A549 (cell line): ENCODE results near the gene RGS17. TPM values are rescaled to one million over a fixed set of nuclear protein-coding genes. Genes with fewer than 3 reads are reported as not detected.

ENCODE experiments used
- ATAC-seq, 2 experiments: fragments of 200-7000 bp in 1 of 2; fragments of >200 bp in 1 of 2; cut with Nextera tagmentation in 1 of 2; cut with Tn5 transposase in 1 of 2; 3 replicates each; pipeline versions ENCODE4 v1.8.0 to v1.9.1; 2018 to 2020; ENCODE audit warnings: mild to moderate bottlenecking in 1 of 2, moderate library complexity in 1 of 2
- CTCF ChIA-PET: fragments of 300-600 bp; sonication (Branson Sonifier 250); formaldehyde crosslinking; extraction: SDS; loops from one replicate; lab custom pipeline; 2021; ENCODE audit warnings: antibody characterized with exemption, inconsistent platforms; lab: Yijun Ruan, JAX
- POLR2A ChIA-PET: fragments of 350-600 bp; formaldehyde crosslinking; extraction: SDS; loops from one replicate; lab custom pipeline; 2021; ENCODE audit warnings: antibody characterized with exemption, inconsistent platforms; lab: Yijun Ruan, JAX
- DNase-seq, 2 experiments: peaks; one replicate each; pipeline versions ENCODE4 v3.0.0 to v3.0.0-alpha.2; 2011 to 2016; ENCODE audit warnings: low read depth in 1 of 2, low spot score in 1 of 2
- FAIRE-seq: peaks from 2 replicates; lab custom pipeline; 2011; peaks lifted over from hg19 to GRCh38; lab: Jason Lieb, UNC
- H3K27ac ChIP-seq, 2 experiments: fragments of >200 bp; sonication (Bioruptor Twin); formaldehyde crosslinking; 3 replicates each; pipeline ENCODE4 v1.5.1; 2016 to 2017
- H3K4me1 ChIP-seq: fragments of >200 bp; sonication (Bioruptor Twin); formaldehyde crosslinking; 3 replicates; pipeline ENCODE4 v1.6.1; 2016
- H3K4me2 ChIP-seq: fragments of >200 bp; sonication (Bioruptor Twin); formaldehyde crosslinking; 3 replicates; pipeline ENCODE4 v1.6.1; 2016
- H3K4me3 ChIP-seq: fragments of >200 bp; sonication (Bioruptor Twin); formaldehyde crosslinking; 3 replicates; pipeline ENCODE4 v1.5.1; 2016
- H3K9me3 ChIP-seq: fragments of >200 bp; sonication (Bioruptor Twin); formaldehyde crosslinking; 3 replicates; pipeline ENCODE4 v1.6.1; 2016
- CHD4 ChIP-seq: fragments of 200-600 bp; sonication (generic); IDR thresholded peaks from 2 replicates; pipeline ENCODE4 v1.6.1; 2016; ENCODE audit warnings: antibody characterized with exemption, mild to moderate bottlenecking, borderline replicate concordance
- CTCF ChIP-seq: fragments of >200 bp; sonication (Bioruptor Twin); formaldehyde crosslinking; IDR thresholded peaks from 3 replicates; pipeline ENCODE4 v1.5.1; 2016
- FOSL2 ChIP-seq, 2 experiments: fragments of 450-650 bp in 1 of 2; fragments of >200 bp in 1 of 2; sonication (Bioruptor Twin) in 1 of 2; formaldehyde crosslinking; IDR thresholded peaks; 2 replicates each; pipeline versions ENCODE4 v1.5.0 to v1.6.1; 2016 to 2020; ENCODE audit warnings: mild to moderate bottlenecking in 1 of 2, moderate library complexity in 1 of 2
- FOXS1 ChIP-seq: fragments of 250-450 bp; sonication (Bioruptor Pico); IDR thresholded peaks from 2 replicates; pipeline ENCODE4 v1.5.0; 2020; ENCODE audit warnings: mild to moderate bottlenecking, moderate library complexity
- HOXB13 ChIP-seq: fragments of 250-450 bp; sonication (Bioruptor Pico); IDR thresholded peaks from 2 replicates; pipeline ENCODE4 v1.5.0; 2020; ENCODE audit warnings: low read depth, mild to moderate bottlenecking, moderate library complexity
- JUN ChIP-seq, 2 experiments: fragments of >200 bp; sonication (Bioruptor Twin); formaldehyde crosslinking; IDR thresholded peaks; 2 replicates in 1 of 2; 3 replicates in 1 of 2; pipeline ENCODE4 v1.6.1; 2016 to 2017
- KDM1A ChIP-seq: fragments of 200-600 bp; sonication (generic); IDR thresholded peaks from 2 replicates; pipeline ENCODE4 v1.6.1; 2016; ENCODE audit warnings: low read depth, mild to moderate bottlenecking
- MAX ChIP-seq: IDR thresholded peaks from 2 replicates; pipeline ENCODE4 v1.6.1; 2012
- RAD21 ChIP-seq, 2 experiments: fragments of >200 bp in 1 of 2; sonication (Bioruptor Twin) in 1 of 2; formaldehyde crosslinking in 1 of 2; IDR thresholded peaks in 1 of 2; conservative IDR thresholded peaks in 1 of 2; 2 replicates in 1 of 2; 3 replicates in 1 of 2; pipeline ENCODE4 v1.6.1; 2012 to 2018; ENCODE audit warnings: inconsistent platforms in 1 of 2
- REST ChIP-seq: fragments of 200-600 bp; sonication (generic); IDR thresholded peaks from 2 replicates; pipeline ENCODE4 v1.6.1; 2016; ENCODE audit warnings: antibody characterized with exemption, mild to moderate bottlenecking, moderate library complexity
- ZSCAN20 ChIP-seq: fragments of 250-450 bp; sonication (Bioruptor Pico); IDR thresholded peaks from 2 replicates; pipeline ENCODE4 v1.8.0; 2022; ENCODE audit warnings: mild to moderate bottlenecking, moderate library complexity
- WGBS: methylation state at CpG from one replicate; pipeline ENCODE4 v1.1.6; 2017; ENCODE audit errors: missing lambda C conversion rate; 5-methylcytosine and 5-hydroxymethylcytosine counted together
- polyA plus RNA-seq, 4 experiments: library from polyadenylated mRNA; depleted of rRNA in 3 of 4; stranded (reverse); fragments of >200 nt; fragmentation: RNase III in 1 of 4; extraction: RNeasy Plus Mini Kit Qiagen cat#74134 plus additional on column Dnase treatment in 1 of 4; gene quantifications; 2 replicates in 3 of 4; 3 replicates in 1 of 4; pipeline ENCODE4 v1.2.3, GENCODE V29; 2011 to 2017
- small RNA-seq, 6 experiments: library from RNA; depleted of rRNA; stranded (forward); fragments of <200 nt; gene quantifications; one replicate each; pipeline ENCODE3, GENCODE V24; 2012

The RGS17 gene
- polyA plus RNA-seq, 2 of the 4 experiments (the other 2 are of a cell fraction): 3.2 to 9.8 TPM

- TF ChIP-seq JUN (IDR thresholded peaks at IDR 0.05) (no peak), FOSL2 (IDR thresholded peaks at IDR 0.05) (no peak), FOSL2 (CRISPR knock-in tag; IDR thresholded peaks at IDR 0.05) (no peak), MAX (no peak), ZSCAN20 (no peak), KDM1A (no peak), FOXS1 (CRISPR knock-in tag) (no peak)
- TF ChIP-seq, all 56 proteins: peak for 0
Measured at GRCh38 chr6:152959333-152959732, 171.7 kb downstream of the RGS17 start (continued).

- TF ChIP-seq RAD21 (conservative IDR thresholded peaks at IDR 0.05 in 1 of 2, IDR thresholded peaks at IDR 0.05 in 1 of 2) (no peak), HOXB13 (CRISPR knock-in tag) (no peak), REST (no peak), CHD4 (no peak), CTCF (no peak)
- H3K4me1 ChIP-seq: no peaks in the 10 kb centered on the region
- FAIRE-seq: no peak
- no peak overlapping the region for H3K4me3 ChIP-seq
- ATAC-seq: no peak
- H3K4me2 ChIP-seq: no peak overlapping the region
- no peak for DNase-seq
- no peak overlapping the region for H3K27ac ChIP-seq
- POLR2A ChIA-PET: interaction anchor here (1.4 kb wide), 1 partner anchor 25 kb away, joined by 3 read pairs; the partner anchor contains the start of gene FBXO5
- 4% methylated on average over 1 of the region's 1 CpG for WGBS
- CTCF ChIA-PET: interaction anchor here (1.1 to 1.7 kb wide), 3 partner anchors 9 to 209 kb away, joined by 3 to 6 read pairs (median 6); no protein-coding TSS in a partner anchor
- H3K9me3 ChIP-seq: no peaks in the 10 kb centered on the region
Measured at GRCh38 chr6:152957796-152958195, 173.3 kb downstream of the RGS17 start.

Small RNAs within 50 kb of the gene (small RNA-seq; reads per million reads assigned to genes)
- gene AL080276.1: 0 to 4.7 (median 0) reads per million in 6 experiments
- 0 reads per million in 6 experiments for gene RNA5SP224

Other genes starting within 250 kb of the RGS17 start
- 20.7 and 29.2 TPM in 2 replicates for gene FBXO5, start 148.2 kb downstream of the RGS17 start, polyA plus RNA-seq (2011; rRNA removed)
- 14.3 to 17.2 TPM (median 15.5 TPM) in 3 replicates for gene FBXO5, start 148.2 kb downstream of the RGS17 start, polyA plus RNA-seq (2017; fragmentation: RNase III; extraction: RNeasy Plus Mini Kit Qiagen cat#74134 plus additional on column Dnase treatment)
- gene MTRF1L, start 128.6 kb downstream of the RGS17 start, polyA plus RNA-seq (2011; rRNA removed): 17.0 and 22.6 TPM in 2 replicates
- gene MTRF1L, start 128.6 kb downstream of the RGS17 start, polyA plus RNA-seq (2017; fragmentation: RNase III; extraction: RNeasy Plus Mini Kit Qiagen cat#74134 plus additional on column Dnase treatment): 14.3 to 15.0 TPM (median 15.0 TPM) in 3 replicates